SK-N-SH (cell line): ENCODE results near the gene GLMP. TPM values are rescaled to one million over a fixed set of nuclear protein-coding genes. Genes with fewer than 3 reads are reported as not detected.

Experiments used
- CTCF ChIA-PET: fragments of 300-600, 350-600 bp; formaldehyde crosslinking; extraction: SDS; loops from one replicate; lab custom pipeline; 2021; lab: Yijun Ruan, JAX
- POLR2A ChIA-PET: fragments of 350-600 bp; sonication (Branson Sonifier 250); formaldehyde crosslinking; extraction: SDS; loops from one replicate; lab custom pipeline; 2020; ENCODE audit warnings: antibody characterized with exemption, inconsistent platforms; lab: Yijun Ruan, JAX
- DNase-seq: peaks from one replicate; pipeline ENCODE4 v3.0.0; 2012
- H2AFZ ChIP-seq: fragments of 200-600 bp; sonication (generic); 2 replicates; pipeline ENCODE4 v1.8.1; 2016; ENCODE audit warnings: antibody characterized with exemption, mild to moderate bottlenecking, low read depth
- H3F3A ChIP-seq: fragments of 200-600 bp; sonication (generic); replicated peaks from 2 replicates; pipeline ENCODE3; 2016; ENCODE audit warnings: antibody characterized with exemption, mild to moderate bottlenecking; ENCODE audit not compliant: insufficient read depth
- H3K27ac ChIP-seq, 2 experiments: fragments of 200-500 bp in 1 of 2; fragments of 200-600 bp in 1 of 2; sonication (Bioruptor generic) in 1 of 2; sonication (generic), shearing (Covaris generic) in 1 of 2; 2 replicates each; pipeline versions ENCODE4 v1.5.1 to v1.6.1; 2014 to 2016; ENCODE audit warnings: low read depth in 2 of 2, inconsistent platforms in 1 of 2, low read length in 1 of 2, mild to moderate bottlenecking in 1 of 2, mixed read lengths in 1 of 2
- H3K27me3 ChIP-seq: fragments of 200-600 bp; sonication (generic), shearing (Covaris generic); 2 replicates; pipeline ENCODE4 v1.6.1; 2016; ENCODE audit warnings: mixed run types; ENCODE audit not compliant: insufficient read depth
- H3K36me3 ChIP-seq, 2 experiments: fragments of 200-500 bp in 1 of 2; fragments of 200-600 bp in 1 of 2; sonication (Bioruptor generic) in 1 of 2; sonication (generic) in 1 of 2; replicated peaks in 1 of 2; 2 replicates each; pipeline versions ENCODE3 to v1.5.1; 2014 to 2016; ENCODE audit warnings: low read length in 1 of 2, mild to moderate bottlenecking in 1 of 2; ENCODE audit not compliant: insufficient read depth in 2 of 2, control insufficient read depth in 1 of 2
- H3K4me1 ChIP-seq, 2 experiments: fragments of 200-500 bp in 1 of 2; fragments of 200-600 bp in 1 of 2; sonication (Bioruptor generic) in 1 of 2; sonication (generic), shearing (Covaris generic) in 1 of 2; 2 replicates each; pipeline versions ENCODE4 v1.5.1 to v1.6.1; 2014 to 2016; ENCODE audit warnings: low read depth in 1 of 2, low read length in 1 of 2, mixed run types in 1 of 2; ENCODE audit not compliant: insufficient read depth in 2 of 2, control insufficient read depth in 1 of 2
- H3K4me2 ChIP-seq: fragments of 200-600 bp; sonication (generic), shearing (Covaris generic); 2 replicates; pipeline ENCODE4 v1.6.1; 2017; ENCODE audit warnings: mixed run types
- H3K4me3 ChIP-seq, 2 experiments: fragments of 200-500 bp in 1 of 2; fragments of 200-600 bp in 1 of 2; sonication (Bioruptor generic) in 1 of 2; sonication (generic), shearing (Covaris generic) in 1 of 2; 2 replicates each; pipeline versions ENCODE4 v1.5.1 to v1.8.1; 2014 to 2016; ENCODE audit warnings: low read depth in 2 of 2, inconsistent platforms in 1 of 2, low read length in 1 of 2, mild to moderate bottlenecking in 1 of 2, mixed read lengths in 1 of 2, moderate library complexity in 1 of 2
- H3K79me2 ChIP-seq: fragments of 200-600 bp; sonication (generic); 2 replicates; pipeline ENCODE4 v1.8.1; 2017; ENCODE audit warnings: mild to moderate bottlenecking; ENCODE audit not compliant: insufficient read depth
- H3K9ac ChIP-seq: fragments of 200-600 bp; sonication (generic); 2 replicates; pipeline ENCODE4 v1.6.1; 2017; ENCODE audit warnings: mixed run types
- H3K9me2 ChIP-seq: fragments of 200-600 bp; sonication (generic); 2 replicates; pipeline ENCODE4 v1.6.1; 2017; ENCODE audit warnings: mixed run types
- H3K9me3 ChIP-seq: fragments of 200-600 bp; sonication (generic); 2 replicates; pipeline ENCODE4 v1.6.1; 2017; ENCODE audit warnings: mixed run types, mild to moderate bottlenecking, moderate library complexity
- H4K20me1 ChIP-seq: fragments of 200-600 bp; sonication (generic); 2 replicates; pipeline ENCODE4 v1.6.1; 2017; ENCODE audit warnings: mild to moderate bottlenecking, mixed run types; ENCODE audit not compliant: insufficient read depth
- CHD2 ChIP-seq: fragments of 150-350 bp; IDR thresholded peaks from 2 replicates; pipeline ENCODE4 v1.6.1; 2018; ENCODE audit warnings: low read length; ENCODE audit not compliant: partially characterized antibody
- ELF1 ChIP-seq: IDR thresholded peaks from 2 replicates; pipeline ENCODE4 v1.4.0; 2012
- FOSL2 ChIP-seq: IDR thresholded peaks from 2 replicates; pipeline ENCODE4 v1.4.0; 2012; ENCODE audit warnings: low read depth, mild to moderate bottlenecking, moderate library complexity, borderline replicate concordance
- FOXJ3 ChIP-seq: sonication (generic); formaldehyde crosslinking; IDR thresholded peaks from 2 replicates; pipeline ENCODE4 v1.5.1; 2020; ENCODE audit warnings: mild to moderate bottlenecking, missing genetic modification reagents
- MEF2A ChIP-seq: IDR thresholded peaks from 2 replicates; pipeline ENCODE4 v1.4.0; 2012; ENCODE audit warnings: low read depth, borderline replicate concordance
- MXI1 ChIP-seq: IDR thresholded peaks from 2 replicates; pipeline ENCODE4 v1.6.1; 2012; ENCODE audit warnings: mild to moderate bottlenecking, low read depth, low read length, improper control_type of control experiment
- SIN3A ChIP-seq: IDR thresholded peaks from 2 replicates; pipeline ENCODE4 v1.6.1; 2012; ENCODE audit warnings: low read depth, mild to moderate bottlenecking, low read length, moderate library complexity, borderline replicate concordance
- whole genome bisulfite sequencing: methylation state at CpG from one replicate; pipeline ENCODE4 v1.1.6; 2017; ENCODE audit warnings: low lambda C conversion rate; 5-methylcytosine and 5-hydroxymethylcytosine counted together
- polyA plus RNA-seq, 3 experiments: library from polyadenylated mRNA; depleted of rRNA; stranded (reverse); fragments of >200 nt; gene quantifications; 2 replicates each; pipeline ENCODE4 v1.2.3, GENCODE V29; 2012
- TF ChIP-seq, protein P1 (sequence below): fragments of 150-350 bp; IDR thresholded peaks from 2 replicates; pipeline ENCODE4 v1.6.1; 2016; ENCODE audit warnings: mild to moderate bottlenecking, low read depth, low read length
- TF ChIP-seq, protein P2 (sequence below): fragments of 150-350 bp; IDR thresholded peaks from 2 replicates; pipeline ENCODE4 v1.6.1; 2017; ENCODE audit warnings: antibody characterized with exemption, low read length, low read depth, borderline replicate concordance

GLMP gene
- polyA plus RNA-seq, 1 of the 3 experiments (the other 2 are of a cell fraction): 41.7 TPM

DNA sequence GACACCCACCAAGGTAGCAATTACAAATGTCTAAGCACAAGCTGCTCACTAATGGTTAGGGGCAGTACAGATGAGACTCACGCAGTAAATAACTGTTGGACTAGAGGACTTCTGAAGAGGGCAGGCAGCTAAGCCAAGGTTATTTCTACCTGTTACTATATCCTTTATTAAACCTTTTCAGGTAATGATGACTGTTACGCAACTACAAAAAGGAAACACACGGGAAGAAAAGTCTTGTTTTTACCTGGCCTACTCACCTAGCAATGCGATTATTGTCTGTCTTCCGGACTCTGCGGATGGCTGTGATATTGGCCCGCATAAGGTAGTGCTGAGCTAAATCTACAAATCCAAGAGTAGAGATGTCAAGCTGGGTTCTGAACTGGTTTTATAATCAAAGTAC is 21.4 kb upstream of the GLMP start:
- Histone ChIP-seq H3K9me3 (no peaks in the 10 kb centered on the region), H3K27ac (no peak overlapping the region), H3K9ac (no peak overlapping the region), H3K4me1 (no peaks in the 10 kb centered on the region), H3F3A (peaks cover 14% of the 10 kb centered on the region), H4K20me1 (0 out of 2 replicates have a peak, but pooled peaks cover 3% of the 10 kb centered on the region), H3K4me3 (no peak overlapping the region), H2AFZ (no peak overlapping the region), H3K36me3 (peaks cover 87 to 98% of the 10 kb centered on the region in 2 experiments), H3K9me2 (no peaks in the 10 kb centered on the region), H3K4me2 (no peak overlapping the region), H3K79me2 (0 out of 2 replicates have a peak, but pooled peaks cover 5% of the 10 kb centered on the region), H3K27me3 (no peaks in the 10 kb centered on the region)
- POLR2A ChIA-PET: no interaction called here
- no peak for TF ChIP-seq MXI1
- TF ChIP-seq, protein P1, sequence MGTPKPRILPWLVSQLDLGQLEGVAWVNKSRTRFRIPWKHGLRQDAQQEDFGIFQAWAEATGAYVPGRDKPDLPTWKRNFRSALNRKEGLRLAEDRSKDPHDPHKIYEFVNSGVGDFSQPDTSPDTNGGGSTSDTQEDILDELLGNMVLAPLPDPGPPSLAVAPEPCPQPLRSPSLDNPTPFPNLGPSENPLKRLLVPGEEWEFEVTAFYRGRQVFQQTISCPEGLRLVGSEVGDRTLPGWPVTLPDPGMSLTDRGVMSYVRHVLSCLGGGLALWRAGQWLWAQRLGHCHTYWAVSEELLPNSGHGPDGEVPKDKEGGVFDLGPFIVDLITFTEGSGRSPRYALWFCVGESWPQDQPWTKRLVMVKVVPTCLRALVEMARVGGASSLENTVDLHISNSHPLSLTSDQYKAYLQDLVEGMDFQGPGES: no peak
- no peak for TF ChIP-seq SIN3A
- no peak for TF ChIP-seq MEF2A
- TF ChIP-seq CHD2: no peak
- no peak for TF ChIP-seq FOXJ3
- CTCF ChIA-PET: interaction anchor here (1.6 kb wide), 1 partner anchor 10 kb away, joined by 5 read pairs; no protein-coding TSS in a partner anchor
- WGBS: 89% methylated on average over 7 of the region's 7 CpGs
- DNase-seq: no peak

DNA sequence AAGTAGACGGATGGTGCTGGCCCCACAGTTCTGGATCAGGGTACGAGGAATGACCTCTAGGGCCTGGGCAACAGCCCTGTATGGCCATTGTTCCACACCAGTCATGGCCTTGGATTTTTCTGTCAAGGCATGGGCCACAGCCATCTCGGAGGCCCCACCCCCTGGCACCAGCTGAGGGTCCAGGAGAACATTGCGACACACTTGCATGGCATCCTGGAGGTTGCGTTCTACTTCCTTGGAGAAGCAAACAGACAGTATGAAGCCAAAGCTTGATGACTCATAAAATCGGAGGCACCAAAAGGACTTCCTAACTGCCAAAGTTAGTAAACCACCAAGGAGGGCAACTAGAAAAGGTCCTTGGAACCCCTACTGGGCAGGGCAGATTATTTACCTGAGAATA is 15.5 kb upstream of the GLMP start:
- Histone ChIP-seq H2AFZ (no peak overlapping the region), H3K27ac (no peak overlapping the region), H4K20me1 (no peaks in the 10 kb centered on the region), H3K4me1 (no peaks in the 10 kb centered on the region)
- CTCF ChIA-PET: interaction anchor here (0.9 to 1.2 kb wide), 3 partner anchors 9 to 75 kb away, joined by 3 to 4 read pairs (median 3); no protein-coding TSS in a partner anchor
- POLR2A ChIA-PET: interaction anchor here (0.8 kb wide), 1 partner anchor 9 kb away, joined by 3 read pairs; no protein-coding TSS in a partner anchor
- WGBS: 79% methylated on average over 6 of the region's 6 CpGs
- no peak for DNase-seq
- TF ChIP-seq ELF1 (no peak), SIN3A (no peak), FOSL2 (peak; percentile 23; the same call in 1 of the 2 replicates)
- TF ChIP-seq, all 33 proteins: peak for 1
- Histone ChIP-seq H3K27me3 (no peaks in the 10 kb centered on the region), H3K9me3 (no peaks in the 10 kb centered on the region), H3K36me3 (peaks cover 73 to 87% of the 10 kb centered on the region in 2 experiments), H3K9me2 (no peaks in the 10 kb centered on the region), H3K4me2 (no peak overlapping the region), H3F3A (peaks cover 22% of the 10 kb centered on the region), H3K79me2 (no peaks in the 10 kb centered on the region), H3K4me3 (no peak overlapping the region), H3K9ac (no peak overlapping the region)

DNA sequence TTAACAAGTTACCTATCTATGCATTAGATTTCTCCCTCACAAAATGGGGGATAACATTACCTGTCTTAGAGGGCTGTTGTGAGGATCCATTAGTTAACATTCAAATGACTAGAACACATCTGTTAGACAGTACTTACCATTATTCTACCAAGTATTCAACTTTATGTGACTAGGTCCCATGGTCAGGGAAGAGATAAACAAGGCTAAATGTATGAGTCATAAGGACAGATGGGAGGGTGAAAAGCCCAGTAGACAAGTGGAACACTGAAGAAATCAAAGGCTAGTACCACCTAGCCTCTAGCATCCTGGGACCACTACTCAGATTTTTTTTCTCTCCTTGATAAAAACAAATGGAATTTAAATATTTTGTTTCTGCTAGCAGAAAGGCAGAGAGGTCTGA is 12.6 kb upstream of the GLMP start:
- Histone ChIP-seq H3K27ac (0 out of 4 replicates have a peak overlapping the region, but pooled peaks of 1 of the 2 experiments have one; percentile 3), H3K79me2 (no peaks in the 10 kb centered on the region), H2AFZ (no peak overlapping the region), H3F3A (peaks cover 23% of the 10 kb centered on the region), H3K9me3 (no peaks in the 10 kb centered on the region), H3K4me1 (no peaks in the 10 kb centered on the region), H3K36me3 (peaks cover 51 to 79% of the 10 kb centered on the region in 2 experiments), H3K9ac (no peak overlapping the region), H3K9me2 (no peaks in the 10 kb centered on the region), H3K4me2 (no peak overlapping the region), H4K20me1 (no peaks in the 10 kb centered on the region), H3K27me3 (no peaks in the 10 kb centered on the region), H3K4me3 (no peak overlapping the region)
- ChIA-PET CTCF (interaction anchor here (1.0 to 2.2 kb wide), 4 partner anchors 11 to 83 kb away, joined by 3 to 10 read pairs (median 5); no protein-coding TSS in a partner anchor), POLR2A (no interaction called here)
- TF ChIP-seq, protein P2, sequence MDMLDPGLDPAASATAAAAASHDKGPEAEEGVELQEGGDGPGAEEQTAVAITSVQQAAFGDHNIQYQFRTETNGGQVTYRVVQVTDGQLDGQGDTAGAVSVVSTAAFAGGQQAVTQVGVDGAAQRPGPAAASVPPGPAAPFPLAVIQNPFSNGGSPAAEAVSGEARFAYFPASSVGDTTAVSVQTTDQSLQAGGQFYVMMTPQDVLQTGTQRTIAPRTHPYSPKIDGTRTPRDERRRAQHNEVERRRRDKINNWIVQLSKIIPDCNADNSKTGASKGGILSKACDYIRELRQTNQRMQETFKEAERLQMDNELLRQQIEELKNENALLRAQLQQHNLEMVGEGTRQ: no peak
- peak; percentile 26; the same call in 1 of the 2 replicates for TF ChIP-seq FOSL2
- DNase-seq: no peak
